Activated CD4-positive, alpha-beta T cell treated with anti-CD3 and anti-CD28 coated beads, Interleukin-2, amount 50 U/mL, for 24 hours (primary cell): Measurements from ENCODE around the gene HMCN1.
"Not testable (repeated sequence)": the region's sequence is repeated elsewhere in the genome, so short reads cannot be mapped to it uniquely, and the experiment has no call there.

Experiments
- DNase-seq, 2 donors: peaks; one replicate each; pipeline ENCODE4 v3.0.0-alpha.2; 2020; ENCODE audit warnings: low read depth in 1 of 2, low spot score in 1 of 2

Gene HMCN1

DNA sequence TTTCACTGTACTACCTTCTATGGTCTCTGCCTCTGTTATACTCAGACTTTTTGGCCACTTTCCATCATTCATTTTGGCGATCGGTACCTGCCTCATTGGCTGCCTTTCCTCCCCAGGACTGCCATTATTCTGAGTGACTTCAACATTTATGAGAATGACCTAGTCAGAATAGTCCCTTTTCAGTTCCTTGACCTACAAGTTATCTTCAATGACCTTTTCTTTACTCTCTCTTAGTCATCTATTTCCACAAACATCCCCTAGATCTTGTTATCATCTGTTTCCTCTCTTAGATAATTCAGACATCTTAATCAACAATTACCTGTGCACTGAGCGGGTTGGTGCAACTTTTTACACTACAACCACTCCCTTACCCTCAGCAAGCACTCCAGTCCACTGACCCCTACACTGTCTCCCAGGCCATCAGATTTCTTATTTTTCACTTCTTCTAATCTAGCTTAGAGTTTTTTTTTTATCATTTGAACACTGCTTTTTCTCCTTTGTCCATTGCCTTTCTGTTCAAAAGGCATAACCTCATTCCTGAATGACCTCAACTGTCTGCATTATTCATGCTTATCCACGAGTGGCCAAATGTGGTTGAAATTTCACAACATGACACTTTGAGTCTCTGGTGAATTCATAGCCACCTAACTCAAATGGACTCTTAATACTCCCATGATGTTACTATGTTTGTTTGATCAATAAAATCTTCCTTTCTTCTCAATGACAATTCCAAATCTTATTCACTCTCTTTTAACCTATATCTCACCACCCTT, 112.7 kb downstream of the HMCN1 start:
- DNase-seq, result no peak

DNA sequence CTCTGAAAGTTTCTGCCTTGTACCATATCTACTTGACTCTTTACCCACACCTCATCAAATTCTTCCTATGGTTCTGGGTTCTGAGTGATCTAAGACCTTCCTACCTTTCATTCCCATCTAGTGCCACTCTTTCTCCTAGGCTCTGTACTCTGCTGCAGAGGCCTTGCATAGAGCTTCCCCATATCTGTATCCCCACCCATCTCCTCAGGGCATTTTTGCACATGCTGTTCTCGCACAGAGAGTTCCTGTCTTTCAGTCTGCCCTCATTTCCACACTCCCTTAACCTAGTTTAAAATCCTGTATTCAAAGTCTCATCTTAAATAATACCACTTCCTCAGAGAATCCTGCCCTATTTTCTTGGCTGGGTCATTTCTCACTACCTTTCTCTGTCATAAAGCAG, 114.8 kb downstream of the HMCN1 start:
- DNase-seq, result no peak

DNA sequence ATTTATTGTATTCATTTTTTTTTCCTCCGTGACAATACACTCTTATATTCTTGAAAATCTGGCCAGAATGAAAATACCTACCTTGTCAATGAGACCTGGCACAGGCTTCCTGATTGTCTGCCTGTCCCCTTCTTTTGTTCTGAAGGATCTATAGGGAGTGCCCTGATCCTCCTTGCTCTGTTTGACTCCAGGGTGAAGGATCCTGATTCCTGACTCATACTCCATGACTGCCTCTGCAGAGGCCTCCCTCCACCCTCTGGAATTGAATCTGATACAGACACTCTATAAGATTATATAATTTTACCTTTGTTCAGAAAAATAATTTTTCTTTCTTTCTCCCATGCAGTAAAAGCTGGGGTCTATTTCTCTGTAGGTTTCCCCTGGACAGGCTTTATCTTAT, 116.2 kb downstream of the HMCN1 start:
- no peak for DNase-seq

DNA sequence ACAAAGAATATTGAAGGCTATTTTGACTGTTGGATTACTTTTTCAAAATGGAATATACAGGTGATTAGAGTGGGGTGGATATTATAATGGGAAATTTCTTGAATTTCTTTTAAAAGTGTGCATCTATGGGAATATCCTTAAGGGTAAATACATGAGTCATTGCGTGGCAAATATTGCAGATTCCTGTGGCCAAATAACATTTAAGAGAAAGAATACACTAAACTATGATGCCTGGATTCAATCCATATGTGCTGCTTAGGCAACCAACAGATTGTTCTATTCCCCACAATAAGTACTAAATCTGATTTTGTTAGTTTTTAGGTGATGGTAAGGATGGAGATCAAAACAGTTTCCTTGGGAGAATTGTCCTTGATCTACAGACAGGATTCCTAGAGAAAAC, 119.5 kb downstream of the HMCN1 start:
- no peak for DNase-seq

DNA sequence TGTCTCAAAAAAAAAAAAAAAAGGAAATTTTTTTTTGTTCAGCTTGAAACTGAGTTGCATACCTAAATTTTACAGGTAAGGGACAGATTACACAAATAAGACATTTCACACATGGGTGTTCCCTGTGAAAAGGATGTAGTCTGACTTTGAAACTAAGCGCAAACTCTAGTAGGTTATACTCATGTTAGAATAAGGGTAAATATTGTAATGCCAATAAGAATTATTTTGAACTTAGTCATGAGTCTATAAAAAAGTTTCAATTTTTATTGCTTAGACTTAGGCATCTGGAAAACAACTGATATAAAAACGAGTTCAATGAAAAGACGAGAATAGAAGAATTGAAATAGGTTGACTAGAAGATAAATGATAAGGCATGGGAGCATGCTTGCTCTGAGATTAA, 122.3 kb downstream of the HMCN1 start:
- no peak for DNase-seq

DNA sequence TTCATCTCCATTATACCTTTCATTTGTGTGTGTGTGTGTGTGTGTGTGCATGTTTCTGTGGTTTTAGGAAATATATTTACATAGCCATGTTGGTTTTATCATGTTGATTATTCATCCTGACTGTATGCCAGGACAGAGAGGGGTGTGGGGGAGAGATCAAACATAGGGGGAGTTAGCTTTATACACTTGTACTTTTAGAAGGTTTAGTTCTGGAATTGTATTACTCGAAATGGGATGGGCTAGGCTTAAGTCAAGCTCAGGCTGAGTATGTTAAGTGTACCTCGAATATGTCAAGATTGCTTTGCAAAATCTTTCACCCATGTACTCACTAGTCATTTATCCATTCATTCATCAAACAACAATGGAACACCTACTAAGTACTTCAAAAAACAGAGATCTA, 123.3 kb downstream of the HMCN1 start:
- no peak for DNase-seq

DNA sequence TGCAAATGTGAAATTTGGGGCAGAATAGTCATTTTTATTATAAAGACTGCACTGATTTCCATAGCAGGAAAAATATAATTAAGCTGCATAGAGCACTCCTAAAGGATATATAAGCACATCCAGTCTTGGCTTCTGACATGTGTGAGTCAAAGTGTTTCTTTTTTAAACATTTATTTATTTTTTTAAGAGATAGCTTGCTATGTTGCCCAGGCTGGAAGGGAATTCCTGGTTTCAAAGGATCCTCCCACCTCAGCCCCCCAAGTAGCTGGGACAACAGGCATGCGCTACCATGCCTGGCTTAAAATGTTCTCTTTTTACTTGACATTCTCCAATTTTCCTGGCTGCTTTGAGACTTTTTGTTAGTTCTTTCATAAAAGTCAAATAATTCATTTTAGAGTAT, 126.1 kb downstream of the HMCN1 start:
- no peak for DNase-seq

DNA sequence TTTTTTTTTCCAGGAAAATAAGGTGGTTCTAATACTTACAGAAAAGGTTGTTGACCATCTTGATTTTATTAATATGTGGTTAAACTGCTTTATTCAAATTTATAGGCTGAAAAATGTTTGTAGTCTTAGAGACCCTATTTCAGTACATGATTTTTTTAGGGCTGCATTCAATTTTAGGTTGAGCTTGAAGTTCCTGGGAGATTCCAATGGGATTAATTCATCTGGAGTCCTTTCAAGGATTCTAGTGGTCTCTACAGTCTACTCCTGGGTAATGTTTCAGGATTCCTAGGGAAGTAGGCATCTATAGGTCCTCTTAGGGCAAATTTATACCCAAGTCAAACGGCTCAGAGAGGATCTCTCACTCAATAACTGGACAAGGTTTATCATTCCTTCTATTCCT, 126.7 kb downstream of the HMCN1 start:
- no peak for DNase-seq

DNA sequence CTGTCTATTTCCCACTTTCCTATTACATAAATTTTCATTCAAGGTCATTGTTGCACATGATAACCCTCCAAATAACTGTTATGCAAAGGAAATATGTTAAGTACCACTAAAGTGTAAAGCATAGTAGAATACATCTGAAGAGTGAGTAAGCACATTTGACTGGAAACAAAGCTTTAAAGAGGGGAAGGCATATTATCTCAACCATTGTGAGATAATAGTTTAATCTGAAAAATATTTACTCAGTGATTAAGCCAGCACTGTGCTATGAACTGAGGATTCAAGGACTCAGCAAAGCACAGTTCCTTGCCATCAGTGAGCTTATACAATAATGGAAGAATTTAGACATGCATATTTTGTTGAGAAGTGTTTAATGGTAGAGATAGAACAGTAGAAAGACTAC, 127.4 kb downstream of the HMCN1 start:
- DNase-seq, result no peak

DNA sequence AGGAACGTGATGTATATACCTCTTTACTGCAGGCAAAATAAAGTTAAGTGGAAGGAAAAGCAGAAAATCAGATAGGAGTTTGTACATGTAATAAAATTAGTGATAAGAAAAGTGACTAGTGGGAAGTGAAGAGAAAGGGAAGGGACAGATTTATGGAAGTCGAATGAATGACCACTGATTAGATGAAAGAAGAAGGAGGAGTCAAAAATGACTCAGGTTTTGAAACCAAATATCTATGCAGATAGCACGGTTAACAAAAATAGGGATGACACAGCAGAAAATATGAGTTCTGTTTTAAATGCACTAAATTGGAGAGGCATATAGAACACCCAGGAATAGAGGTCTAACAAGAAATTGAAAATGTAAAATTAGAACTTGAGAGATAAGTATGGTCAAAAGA, 128.0 kb downstream of the HMCN1 start:
- DNase-seq, result no peak

DNA sequence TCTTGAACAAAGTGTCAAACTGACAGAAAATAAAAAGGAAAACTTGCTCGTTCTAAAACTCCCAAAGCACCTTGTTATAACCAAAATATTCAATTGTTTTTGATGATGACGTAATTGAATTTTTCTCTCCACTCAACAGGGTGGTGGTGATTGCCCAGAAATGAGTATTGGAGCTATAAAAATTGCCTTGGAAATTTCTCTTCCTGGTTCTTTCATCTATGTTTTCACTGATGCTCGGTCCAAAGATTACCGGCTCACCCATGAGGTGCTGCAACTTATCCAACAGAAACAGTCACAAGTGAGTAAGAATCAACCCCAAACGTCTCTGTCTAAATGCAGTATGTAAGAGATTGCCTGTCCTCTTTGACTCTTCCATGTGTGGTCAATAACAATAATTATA, 130.1 kb downstream of the HMCN1 start:
- DNase-seq, result no peak

DNA sequence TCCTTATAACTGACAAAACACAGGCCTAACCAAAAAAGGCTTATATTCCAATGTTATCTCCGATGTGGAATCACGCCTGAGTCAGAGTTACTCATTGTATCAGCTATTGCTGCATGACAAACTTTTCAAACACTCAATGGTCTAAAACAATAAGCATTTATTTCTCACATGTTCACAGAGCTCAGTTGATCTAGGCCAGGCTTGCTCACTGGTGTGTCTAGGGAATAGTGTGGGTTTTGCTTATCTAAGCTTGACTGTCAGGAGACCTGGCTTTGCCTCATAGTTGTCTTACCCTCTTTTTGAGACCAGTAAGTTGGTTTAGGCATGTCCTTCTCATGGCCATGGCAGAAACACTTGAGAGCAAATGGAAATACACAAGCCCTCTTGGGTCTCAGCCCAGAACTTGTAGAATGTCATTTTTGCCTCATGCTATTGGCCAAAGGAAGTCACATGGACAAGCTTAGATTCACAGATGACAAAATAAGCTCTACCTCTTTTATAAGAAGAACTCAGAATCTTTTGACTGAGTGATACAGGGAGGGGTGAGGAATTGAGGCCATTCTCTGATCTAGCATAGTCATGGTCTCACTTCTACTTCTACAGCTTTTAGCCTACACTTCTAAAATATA, 130.8 kb downstream of the HMCN1 start:
- no peak for DNase-seq

DNA sequence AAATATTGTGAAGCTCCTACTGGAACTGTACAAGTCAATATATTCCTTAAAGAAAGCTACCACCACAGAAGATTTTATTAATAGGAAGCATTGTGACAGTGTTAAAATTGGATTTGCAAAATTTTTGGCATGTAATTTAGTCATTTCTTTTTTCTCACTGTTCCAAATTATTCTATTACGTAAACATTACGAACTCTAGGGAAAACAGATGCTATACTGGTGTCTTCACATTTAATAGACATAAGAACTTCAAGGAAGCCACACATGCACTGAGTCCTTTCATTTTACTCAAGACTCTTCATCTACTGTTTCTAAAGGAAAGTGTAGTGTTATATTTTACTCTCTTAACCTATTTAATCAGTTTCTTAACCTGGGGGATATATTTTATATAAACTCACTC, 135.4 kb downstream of the HMCN1 start:
- DNase-seq, result no peak

DNA sequence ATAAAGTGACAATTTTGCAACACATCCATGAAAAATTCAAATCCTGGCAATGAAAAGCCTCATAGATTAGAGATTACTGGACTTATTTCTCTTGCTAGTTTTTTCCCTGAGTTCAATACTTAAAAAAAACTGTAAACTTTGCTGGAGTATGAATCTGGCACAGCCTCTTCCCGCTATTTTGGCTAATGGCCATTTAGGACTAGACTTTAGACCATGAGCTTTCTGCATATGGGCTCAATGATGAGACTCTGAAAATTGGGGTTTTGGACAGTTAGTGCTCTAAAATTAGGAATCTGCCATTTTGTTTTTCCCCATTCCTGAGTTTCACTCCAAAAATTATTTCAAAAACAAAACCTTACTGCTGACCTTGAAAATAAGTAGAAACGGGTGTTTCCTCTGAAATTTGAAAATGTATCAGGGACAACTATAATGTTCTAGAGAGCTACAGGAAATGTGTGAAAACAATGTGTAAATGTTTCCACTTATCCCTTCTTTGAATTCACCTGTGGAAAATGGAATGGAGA, 137.5 kb downstream of the HMCN1 start:
- no peak for DNase-seq

DNA sequence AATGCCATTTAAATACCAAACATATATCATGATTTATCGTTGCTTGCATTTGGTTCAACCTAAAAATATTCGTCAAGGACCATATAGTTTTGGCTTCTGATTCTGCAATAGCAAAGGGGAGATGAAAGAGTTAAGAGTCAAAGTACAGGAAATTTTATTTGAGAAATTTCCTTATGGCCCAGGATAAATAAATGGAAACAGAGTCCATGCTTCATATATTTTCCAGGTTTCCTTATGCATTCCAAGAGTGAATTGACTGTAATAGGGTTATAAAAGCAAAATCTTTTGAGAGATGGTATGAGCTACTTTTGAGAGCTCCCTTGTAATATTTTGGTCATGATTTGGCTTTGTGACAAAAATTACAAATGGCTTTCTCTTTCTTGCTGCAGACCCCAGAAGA, 140.1 kb downstream of the HMCN1 start:
- no peak for DNase-seq

DNA sequence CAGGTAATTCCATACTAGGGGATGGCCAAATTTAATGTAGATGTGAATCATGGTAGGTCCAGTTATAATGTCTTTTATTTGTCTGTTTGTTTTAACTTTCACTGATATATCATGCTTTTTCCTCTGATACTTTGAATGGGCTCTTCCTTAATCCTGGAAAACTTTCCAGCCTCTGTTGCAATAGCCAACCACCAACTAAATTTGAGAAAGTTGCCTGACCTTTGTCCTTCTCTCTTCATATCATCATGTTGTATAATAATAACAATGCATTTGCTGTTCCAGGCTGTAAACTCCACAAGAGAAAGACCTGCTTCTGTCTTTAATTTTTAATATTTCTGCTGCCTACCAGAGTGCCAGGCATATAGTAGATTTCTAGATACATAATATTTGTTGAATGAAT, 146.1 kb downstream of the HMCN1 start:
- DNase-seq, result no peak

DNA sequence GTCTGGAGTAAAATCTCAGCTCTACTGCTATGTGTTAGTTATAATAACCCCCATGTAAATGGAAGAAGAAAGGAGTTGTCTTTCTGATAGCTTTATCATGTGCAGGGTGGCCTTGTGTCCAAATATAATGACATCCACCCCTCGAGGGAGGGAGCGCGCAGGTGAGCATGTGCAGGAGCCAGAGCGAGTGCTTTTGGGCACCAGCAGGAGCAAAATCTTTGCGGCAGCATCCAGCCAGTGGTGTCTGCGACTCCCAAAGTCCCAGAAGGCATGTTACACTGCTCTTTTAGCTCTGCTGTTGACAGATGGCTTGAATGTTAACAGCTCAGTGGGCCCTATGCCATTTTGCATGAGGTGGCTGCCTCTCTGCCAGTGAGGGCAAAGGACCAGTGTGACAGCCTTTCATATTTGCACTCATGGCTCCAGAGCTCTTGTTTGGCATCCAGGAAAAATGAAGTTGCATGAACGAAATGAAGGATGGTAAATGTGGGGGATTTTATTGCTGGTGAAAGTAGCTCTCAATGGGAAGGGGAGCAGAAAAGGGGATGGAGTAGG, 146.7 kb downstream of the HMCN1 start:
- no peak for DNase-seq

DNA sequence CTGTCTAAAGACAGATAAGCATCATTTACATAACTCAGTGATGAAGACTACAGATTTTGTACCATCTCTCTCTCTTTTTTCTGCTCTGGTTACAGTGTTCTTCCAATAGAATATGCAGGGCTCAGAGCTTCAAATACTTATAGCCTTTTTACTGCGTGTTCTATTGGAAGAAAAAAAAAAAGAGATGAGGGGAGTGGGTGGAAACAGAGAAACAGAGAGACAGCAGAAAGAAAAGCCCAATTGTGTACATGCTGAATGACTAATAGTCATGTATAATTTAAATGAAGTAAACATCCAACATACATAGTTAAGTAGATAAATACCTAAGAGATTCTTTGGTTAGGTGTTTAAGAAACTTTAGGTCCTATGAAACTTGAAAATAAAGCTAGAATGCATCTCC, 151.9 kb downstream of the HMCN1 start:
- DNase-seq, result no peak

DNA sequence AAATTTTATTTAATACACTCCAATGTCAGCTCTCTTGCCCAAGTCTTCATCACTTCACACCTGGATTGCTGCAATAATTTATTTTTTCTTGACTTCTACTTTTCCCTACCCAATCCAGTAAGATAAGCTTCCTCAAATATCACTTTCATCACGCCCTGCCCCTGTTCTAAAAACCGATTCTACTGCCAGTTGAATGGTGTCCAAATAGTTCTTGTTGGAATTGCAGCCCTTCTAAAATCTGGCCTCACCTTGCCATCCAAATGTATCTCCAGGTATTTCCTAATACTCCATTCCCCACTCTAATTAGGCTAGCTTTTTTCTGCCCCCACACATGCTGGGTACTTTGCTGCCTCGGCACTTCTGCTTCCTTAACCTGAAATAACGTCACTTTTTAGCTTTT, 152.5 kb downstream of the HMCN1 start:
- no peak for DNase-seq

DNA sequence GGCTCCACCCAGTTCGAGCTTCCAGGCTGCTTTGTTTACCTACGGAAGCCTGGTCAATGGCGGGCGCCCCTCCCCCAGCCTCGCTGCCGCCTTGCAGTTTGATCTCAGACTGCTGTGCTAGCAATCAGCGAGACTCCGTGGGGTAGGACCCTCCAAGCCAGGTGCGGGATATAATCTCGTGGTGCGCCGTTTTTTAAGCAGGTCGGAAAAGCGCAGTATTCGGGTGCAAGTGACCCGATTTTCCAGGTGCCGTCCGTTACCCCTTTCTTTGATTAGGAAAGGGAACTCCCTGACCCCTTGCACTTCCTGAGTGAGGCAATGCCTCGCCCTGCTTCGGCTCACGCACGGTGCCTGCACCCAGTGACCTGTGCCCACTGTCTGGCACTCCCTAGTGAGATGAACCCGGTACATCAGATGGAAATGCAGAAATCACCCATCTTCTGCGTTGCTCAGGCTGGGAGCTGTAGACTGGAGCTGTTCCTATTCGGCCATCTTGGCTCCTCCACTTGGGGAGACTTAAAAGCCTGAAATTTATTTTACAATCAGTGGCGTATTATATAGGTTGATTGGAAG, 158.7 kb downstream of the HMCN1 start:
- DNase-seq, result not testable (repeated sequence)

DNA sequence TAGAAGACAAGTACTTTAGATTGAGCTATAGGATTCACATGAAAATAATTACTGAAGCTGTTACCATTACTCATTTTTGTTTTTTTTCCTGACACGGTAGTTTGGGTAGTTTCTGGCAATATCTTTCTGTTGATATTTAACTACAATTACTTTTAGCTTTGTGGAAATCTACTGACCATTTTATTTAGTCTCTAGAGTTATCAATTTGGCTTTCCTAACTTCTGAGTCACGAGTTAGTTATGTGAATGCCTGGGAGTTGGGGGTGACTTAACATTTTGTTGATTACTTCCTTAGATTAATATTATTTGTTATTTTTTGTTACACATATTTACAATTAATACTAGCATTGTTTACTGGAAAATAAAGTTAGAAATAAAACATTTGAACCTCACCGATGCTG, 160.6 kb downstream of the HMCN1 start:
- DNase-seq, result no peak

DNA sequence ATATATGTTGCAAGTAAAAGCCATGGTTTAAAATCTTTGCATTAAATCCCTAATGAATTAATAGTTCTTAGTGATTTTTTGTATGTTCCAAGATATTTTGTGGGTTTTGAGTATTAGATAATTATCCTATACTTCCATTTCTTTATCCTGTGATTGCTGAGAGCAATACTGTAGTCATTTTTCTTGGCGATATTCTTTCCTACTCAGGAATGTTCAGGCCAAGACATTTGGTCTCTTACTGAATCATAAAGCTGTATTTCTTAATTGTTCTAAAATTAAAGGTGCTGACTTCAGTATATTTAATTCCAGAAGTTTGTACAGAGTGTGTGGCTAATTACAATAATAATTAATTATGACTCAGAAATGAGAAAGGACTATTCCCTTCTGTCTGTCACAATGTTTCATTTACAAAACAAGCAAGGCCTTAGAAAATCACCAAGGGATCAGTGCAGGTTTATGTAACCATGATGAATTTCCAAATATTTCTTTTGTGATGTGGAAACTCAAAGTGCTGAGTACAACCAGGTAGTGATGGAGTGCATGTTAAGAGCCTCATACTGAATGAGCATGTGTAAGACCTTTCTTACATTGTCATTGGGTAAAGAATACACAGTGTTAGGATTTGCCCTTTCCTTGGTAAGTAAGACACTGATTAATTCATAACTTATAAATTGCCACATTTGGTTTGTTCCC, 161.2 kb downstream of the HMCN1 start:
- no peak for DNase-seq
